ENCODE results near the gene UTS2R.
"Not testable (repeated sequence)": the region's sequence is repeated elsewhere in the genome, so short reads cannot be mapped to it uniquely, and the experiment has no call there.

UTS2R gene

DNA sequence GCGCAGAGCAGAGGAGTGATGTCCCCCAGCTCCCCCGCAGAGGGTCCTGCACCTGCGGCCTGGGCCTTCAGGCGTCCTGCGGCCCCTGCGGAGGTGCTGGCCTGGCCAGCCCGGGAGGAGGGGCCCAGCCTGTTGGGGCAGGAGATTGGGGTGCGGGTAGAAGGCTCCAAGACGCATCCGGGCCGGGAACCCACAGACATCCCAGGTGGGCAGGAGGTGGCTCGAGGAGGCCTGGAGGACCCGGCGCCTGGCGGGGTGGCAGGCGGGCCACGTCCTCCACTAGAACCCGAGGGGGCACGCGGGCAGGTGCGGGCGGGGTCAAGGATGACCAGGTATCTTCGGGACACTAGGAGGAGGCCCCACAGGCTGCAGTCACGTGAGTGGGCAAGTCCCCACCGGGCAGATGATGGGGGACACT, 37.4 kb upstream of the UTS2R start:
- DNase-seq: no peak
- no peak for ATAC-seq

DNA sequence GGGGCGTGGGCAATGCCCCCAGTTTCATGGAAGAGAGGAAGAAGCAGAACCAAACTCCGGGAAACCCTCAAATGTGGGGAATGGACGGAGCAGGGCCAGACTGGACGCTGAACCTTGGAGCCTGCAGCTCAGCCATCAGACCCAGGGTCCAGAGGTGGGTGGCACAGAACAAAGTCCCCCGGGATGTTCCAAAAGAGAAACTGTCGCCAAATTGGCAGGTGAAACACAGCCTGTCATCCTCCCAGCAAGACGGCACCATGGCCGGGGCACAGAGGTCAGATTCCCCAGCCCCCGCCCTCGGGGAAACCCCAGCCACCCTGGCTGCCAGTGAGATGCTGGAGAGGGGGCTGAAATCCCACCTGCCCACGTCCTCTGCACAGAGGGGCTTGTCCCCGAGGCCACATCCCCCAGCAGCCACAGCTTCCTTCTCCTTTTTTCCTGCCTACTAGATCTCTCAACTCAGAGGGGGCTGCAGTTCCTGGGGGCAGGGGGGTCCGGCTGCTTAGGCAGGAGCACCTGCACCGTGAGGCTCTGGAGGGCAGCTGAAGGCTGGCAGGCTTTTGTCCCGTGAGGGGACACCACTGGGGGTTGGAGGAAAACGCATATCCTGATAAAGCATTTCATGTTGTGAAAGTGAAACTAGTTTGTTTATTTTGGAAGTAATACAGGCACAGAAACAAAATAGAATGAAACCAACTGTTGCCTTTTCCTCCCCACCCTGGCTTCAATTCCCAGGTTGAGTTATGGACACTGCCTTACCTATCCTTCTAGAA, 36.8 kb upstream of the UTS2R start:
- ATAC-seq (no peak), DNase-seq (no peak)

DNA sequence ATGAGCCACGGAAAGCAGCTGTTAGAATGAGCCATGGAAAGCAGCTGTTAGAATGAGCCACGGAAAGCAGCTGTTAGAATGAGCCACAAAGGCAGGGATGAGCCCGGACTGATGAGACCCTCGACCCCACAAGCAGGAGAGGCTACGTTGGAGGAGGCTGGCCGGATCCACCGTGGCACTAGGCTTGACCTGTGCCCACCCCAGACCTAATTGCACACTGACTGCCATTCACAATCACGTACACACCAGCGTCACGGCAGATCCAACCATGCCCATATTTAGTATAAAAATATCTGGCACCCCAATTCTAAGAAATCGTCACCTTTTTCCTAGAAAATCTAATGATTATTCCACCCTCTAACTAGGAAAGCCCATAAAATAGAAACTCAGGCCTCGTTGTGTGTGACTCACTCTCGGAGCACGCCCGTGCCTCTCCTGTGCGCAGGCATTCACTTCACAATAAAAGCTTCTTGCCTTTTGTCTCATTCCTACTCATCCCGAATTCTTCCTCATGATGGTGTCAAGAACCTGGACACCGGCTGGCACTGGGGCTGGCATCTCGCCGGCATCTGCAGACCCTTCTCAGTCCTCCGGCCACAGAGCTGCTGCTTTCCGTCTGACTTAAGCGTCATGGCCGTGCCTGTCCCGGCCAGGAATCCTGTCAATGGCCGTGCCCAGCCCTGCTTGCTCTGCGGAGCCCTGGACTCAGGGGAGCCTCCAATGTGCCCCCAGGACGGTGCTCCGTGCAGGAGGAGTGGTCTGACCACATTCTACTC, 32.5 kb upstream of the UTS2R start:
- no peak for ATAC-seq

DNA sequence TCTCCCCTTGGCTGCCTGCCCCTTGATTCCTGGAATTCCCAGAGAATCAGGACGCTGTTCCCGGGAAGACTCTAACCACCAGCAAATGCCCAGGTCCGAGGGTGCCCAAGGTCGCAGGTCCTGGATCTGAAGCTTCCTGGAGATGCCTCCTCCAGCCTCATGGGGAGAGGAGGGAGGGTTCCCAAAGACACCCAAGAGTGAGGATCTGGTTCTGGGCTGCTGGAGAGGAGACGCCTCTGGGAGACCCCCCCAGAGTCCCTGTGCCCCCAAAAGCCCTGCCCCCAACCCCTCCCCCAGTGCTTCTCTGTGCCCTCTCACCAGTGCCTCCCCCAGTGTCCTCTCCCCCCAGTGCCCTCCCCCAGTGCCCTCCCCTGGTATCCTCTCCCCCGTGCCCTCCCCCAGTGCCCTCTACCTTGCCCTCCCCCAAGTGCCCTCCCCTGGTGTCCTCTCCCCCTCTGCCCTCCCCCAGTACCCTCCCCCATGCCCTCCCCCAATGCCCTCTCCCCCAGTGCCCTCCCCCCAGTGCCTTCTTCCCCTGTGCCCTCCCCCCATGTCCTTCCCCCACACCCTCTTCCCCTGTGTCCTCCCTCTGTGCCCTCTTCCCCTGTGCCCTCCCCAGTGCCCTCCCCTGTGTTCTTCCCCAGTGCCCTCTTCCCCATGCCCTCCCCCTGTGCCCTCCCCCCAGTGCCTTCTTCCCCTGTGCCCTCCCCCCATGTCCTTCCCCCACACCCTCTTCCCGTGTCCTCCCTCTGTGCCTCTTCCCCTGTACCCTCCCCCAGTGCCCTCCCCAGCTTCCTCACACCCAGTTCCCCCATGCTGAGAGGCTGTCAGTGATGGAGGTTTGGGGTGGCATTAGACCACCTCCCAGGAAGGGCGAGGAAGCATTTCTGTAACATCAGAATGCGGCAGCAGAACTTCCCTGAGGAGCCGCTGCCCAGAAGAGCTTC, 31.7 kb upstream of the UTS2R start:
- no peak for ATAC-seq
- no peak for DNase-seq

More for the DNA sequence above, 32.5 kb upstream of the UTS2R start:
- DNase-seq: no peak

DNA sequence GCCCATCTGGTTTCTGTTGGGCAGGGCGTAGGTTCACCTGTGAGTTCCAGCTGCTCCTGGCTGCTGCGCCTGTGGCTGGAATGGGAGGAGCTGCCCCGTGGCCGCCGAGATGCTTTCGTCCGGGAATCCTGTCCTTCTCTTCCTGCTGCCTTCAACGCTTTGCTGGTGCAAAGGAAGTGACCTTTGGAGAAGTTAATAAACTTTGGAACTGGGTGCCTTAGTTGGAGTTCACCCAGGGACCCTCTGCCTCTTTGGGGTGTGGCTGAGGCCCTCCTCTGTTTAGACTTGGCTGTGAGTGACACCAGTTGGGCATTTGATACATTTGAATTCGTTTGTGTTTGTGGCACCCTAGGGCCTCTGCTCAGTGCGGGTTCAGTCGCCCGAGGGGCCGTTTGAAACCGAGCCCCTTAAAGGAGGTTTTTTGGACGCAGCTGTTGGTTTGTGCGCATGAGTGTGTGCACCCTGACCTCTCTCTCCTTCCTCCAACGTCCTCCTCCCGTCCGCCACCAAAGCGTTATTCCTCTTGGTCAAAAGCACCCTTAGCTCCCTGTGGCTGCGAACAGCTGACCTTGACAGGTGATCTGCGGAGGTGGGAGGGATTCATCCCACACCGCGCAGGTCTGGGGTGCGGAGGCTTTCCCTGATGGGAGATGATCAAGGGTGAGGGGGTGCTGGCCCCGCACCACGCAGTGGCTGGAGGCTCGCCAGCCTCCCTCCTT, 29.0 kb upstream of the UTS2R start:
- ATAC-seq: no peak
- no peak for DNase-seq

DNA sequence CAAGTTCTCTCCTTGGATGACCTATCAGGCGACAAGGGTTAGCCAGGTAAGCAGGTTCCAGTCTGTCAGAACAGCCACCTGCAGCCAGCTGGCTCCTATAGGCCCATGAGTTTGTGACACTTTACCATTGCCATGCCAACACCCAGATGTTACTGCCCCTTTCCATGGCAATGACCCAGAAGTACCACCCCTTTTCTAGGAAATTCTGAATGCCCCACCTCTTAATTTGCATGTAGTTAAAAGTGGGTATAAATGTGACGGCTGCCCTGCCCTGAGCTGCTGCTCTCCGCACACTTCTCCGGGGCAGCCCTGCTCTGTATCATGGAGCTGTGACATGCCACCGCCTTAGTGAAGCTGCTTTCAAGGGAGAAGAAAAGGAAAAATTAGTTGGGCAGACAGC, 28.0 kb upstream of the UTS2R start:
- ATAC-seq (no peak), DNase-seq (no peak)

DNA sequence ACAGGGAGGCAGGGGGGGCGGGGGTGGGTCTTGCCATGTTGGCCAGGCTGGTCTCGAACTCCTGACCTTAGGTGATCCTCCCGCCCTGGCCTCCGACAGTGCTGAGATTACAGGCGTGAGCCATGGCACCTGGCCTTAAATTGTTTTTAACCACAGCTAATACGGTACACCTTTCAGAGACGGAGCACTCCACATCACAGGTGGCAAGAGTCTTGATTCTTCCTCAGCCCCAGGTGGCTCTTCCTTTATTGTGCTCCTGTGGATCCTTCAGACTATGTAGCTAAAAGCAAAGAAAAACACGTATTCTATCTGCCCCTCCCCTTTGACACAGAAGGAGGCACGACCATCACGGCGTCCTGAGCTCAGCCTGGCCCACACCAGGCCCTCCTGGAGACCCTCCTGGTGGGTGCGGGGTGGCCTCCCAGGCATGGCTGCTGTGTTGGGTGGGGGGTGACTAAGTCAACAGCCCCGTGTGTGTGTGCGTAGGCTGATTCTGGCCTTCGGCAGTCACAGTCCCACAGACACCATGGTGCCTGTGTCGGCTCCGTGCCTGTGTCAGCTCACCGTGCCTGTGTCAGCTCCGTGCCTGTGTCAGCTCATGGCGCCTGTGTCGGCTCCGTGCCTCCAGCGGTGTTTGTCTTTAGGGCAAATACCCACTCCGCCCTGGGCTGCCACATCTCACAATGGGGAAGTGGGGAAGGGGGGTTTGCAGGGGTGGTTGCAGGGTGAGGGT, 27.2 kb upstream of the UTS2R start:
- ATAC-seq (no peak), DNase-seq (no peak)

DNA sequence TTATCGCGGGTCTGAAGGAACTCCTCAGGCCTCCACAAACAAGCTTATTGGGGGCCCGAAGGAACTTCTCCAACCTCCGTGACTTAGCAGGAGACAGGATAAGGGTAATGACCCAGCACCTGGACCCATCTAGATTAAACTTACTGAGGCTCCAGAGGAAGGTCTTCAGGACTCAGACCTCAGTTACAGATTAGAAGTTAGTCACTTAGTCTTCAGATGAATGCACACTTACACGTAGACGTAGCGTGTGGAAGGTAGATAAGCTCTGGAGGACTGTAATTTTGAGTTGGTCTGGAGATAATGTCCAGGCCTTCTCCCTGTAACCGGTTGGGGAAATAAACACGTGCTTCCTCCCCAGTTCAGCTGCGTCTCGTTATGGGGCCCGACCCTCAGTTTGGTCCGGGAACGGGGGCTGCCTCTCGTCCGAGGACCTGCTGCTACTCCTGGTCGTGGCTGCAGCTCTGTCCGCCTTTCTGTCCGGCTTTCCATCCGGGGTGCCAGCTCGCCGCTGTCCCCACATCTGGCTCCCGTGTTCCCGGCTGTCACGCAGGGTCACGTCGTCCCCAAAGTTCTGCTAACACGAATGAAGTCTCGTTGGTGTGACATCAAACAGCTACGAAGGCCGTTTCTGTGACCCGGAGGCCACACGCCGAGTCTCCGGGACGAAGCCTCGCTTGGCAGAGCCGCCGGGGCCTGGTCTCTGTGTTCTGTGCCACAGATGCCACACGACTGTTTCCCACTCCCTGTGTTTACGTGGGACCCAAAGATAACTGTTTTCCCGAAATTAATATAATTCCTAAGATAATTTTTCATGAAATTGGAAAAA, 26.2 kb upstream of the UTS2R start:
- no peak for ATAC-seq
- DNase-seq: no peak

DNA sequence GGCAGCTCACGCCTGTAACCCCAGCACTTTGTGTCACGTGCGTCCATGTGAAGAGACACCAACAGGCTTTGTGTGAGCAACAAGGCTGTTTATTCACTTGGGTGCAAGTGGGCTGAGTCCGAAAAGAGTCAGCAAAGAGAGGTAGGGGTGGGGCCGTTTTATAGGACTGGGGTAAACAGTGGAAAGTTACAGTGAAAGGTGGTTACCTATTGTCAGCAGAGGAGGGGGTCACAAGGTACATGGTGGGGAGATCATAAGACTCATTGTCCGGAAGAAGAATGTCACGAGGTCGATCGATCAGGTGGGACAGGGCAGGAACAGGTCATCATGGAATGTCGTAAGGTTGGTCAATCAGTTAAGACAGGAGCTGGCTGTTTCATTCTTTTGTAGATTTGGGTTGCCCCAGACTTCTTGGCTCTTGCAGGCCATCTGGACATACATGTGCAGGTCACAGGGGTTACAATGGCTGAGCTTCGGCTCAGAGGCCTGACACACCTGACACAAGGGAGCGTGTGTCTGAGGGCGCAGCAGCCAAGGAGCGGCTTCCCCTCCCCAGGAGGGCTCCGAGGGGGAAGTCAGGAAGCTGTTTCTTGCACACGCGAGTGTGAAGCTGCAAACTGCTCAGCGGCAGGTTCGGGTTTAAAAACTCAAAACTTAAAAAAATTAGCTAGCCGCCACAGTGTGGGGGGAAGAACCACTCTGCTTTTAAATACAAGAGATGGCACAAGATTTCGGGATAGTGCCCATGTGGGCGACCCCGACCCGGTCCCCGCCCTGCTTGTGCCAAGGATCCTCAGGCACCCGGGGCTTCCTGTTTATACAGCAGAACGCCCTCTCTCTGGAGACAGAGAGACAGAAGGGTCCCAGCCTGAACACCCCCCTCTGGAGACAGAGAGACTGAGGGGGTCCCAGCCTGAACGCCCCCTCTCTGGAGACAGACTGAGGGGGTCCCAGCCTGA, 24.9 kb upstream of the UTS2R start:
- ATAC-seq (no peak), DNase-seq (no peak)

DNA sequence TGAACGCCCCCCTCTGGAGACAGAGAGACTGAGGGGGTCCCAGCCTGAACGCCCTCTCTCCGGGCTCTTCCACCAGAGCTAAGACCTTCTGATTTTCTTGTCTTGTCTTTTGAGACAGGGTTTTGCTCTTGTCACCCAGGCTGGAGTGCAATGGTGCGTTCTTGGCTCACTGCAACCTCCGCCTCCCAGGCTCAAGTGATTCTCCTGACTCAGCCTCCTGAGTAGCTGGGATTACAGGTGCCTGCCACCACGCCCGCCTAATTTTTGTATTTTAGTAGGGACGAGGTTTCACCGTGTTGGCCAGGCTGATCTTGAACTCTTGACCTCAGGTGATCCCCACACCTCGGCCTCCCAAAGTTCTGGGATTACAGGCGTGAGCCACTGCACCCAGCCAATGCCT, 23.6 kb upstream of the UTS2R start:
- ATAC-seq, DNase-seq: not testable (repeated sequence)

DNA sequence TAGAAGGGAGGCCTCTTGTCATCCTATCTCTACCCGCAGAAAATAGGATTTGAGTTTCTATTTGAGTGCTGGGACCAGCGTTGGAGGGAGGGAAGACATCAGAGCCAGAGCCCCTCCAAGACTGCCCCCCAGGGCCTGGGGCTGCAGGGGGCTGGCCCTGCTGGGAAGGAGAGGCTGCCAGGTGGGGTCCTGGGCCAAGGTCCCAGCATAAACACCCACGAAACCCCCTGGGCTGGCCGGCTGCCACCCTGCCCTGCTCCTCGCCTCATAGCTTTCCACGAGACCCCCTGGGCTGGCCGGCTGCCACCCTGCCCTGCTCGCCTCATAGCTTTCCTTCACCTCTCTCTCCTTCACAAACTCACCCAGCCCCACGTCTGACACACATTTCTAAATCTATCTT, 23.1 kb upstream of the UTS2R start:
- no peak for ATAC-seq
- no peak for DNase-seq

DNA sequence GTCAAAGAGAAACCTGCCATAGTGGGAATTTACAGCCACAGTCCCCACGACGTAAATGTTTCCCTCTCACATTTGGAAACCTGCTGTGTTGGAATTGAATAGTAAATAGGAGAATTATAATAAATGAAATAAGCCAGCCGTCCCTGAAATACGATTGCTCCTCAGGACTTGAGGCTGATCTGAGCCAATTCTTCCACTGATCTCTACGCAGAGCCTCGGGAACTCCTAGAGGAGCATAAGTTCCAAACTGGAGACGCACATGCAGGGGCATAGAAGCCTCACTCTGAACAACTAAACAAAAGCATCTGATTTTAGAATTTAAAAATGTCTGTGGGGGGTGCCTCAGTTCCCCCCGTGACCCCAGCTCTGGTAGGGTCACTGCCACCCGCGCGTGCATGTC, 22.7 kb upstream of the UTS2R start:
- no peak for ATAC-seq
- no peak for DNase-seq

DNA sequence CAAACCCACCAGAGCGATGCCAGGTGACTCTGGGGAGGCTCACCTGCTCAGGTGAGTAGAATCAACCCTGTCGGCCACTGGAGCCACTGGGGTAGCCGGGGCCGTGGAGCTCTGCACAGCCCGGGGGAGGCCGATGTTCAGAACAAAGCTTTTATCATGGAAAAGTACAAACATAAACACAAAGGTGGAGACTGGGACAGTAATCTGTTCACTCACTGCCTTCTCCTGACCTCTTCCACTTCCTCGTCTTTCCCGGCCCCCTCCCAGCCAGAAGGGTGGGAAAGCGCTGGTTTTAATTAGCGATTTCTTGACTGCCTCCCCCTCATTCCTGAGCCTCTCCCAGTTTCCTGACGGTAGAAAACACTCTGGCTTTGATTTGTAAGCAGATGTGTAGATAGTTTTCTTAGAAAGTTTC, 22.3 kb upstream of the UTS2R start:
- ATAC-seq (no peak), DNase-seq (no peak)

DNA sequence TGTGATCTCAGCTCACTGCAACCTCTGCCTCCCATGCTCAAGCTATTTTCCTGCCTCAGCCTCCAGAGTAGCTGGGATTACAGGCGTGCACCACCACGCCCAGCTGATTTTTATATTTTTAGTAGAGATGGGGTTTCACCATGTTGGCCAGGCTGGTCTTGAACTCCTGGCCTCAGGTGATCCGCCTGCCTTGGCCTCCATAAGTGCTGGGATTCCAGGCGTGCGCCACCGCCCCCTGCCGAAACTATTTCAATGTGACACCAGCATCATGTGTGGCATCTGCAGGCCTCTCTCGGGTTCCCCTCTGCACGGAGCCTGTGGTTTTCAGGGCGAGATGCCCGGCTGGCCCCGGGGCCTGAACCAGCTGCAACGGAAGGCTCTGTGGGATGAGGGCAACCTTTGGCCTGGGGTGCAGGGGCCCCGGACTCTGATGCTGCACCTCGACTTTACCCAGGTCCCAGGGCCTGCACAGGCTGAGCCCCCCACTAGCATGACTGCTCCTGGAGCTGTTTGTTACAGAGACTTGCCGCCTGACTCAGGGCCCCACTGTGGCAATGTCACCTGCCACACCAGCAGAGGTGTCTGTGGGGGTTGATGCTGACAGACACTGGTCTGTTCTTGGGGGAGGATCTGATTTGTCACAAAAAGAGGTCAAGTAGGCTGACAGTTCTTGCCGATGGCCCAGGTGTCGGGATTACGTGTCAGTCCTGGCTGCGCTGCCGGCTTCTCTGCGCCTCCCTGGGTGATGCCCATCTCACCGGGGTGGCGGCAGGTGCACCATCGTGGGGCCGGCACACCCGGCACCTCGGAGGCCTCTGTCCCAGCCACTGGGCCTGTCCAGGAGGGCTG, 21.2 kb upstream of the UTS2R start:
- ATAC-seq: peak; percentile 38
- peak; percentile 65 for DNase-seq

DNA sequence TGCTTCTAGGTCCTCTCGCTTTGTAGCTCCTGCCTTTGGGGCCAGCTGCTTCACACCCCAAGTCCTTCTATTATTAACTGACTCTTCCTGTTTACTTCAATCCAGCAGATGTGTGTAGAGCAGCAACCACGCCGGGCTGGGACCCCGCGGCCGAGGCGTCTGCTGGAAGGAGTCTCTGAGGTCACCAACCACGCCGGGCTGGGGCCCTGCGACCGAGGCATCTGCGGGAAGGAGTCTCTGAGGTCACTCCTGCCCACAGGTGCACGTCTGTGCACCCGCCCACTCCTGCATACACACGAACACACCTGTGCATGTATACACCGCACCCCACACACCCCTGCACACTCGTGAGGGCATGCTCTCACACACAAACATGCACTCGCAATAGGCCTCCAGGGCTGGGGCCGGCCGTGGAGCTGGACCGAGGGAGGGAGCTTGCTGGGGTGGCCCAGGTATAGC, 20.3 kb upstream of the UTS2R start:
- DNase-seq: no peak
- ATAC-seq: no peak

DNA sequence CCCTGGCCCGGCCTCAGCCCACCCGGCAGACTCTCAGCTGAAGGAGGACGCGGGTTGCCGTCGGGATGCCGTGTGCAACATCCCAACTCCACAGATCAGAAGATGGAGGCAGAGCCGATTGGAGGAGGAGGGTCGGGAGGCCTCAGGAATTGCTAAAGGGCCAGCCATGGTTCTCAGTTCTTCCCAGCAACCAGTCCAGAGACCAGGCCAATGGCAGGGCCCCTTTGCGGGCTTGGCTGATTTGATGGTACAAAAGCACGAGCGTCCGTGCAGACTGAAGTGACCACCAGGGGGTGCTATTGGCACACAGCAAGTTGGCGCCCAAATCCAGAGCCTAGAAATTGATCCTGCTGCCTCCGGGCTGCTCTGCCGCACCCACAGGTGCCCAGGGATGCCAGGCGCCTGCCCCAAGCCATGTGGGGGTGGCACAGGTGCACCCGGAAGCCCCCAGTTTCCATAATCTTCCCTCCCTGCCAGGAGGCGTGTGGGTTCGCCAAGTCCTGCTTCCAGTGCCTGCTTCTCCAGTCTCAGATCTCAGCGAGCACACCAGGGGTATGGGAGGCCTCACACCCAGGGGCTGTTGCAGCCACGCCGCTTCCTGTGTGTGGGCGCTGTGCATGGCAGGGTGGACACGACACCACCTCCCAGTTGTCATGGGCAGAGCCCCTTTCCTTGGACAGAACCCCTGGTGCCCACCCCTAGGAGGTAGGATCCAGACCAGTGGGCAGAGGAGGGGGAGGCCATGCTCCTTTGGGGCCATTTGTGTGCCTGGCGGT, 19.7 kb upstream of the UTS2R start:
- peak; percentile 86 for DNase-seq
- ATAC-seq: peak; percentile 74

DNA sequence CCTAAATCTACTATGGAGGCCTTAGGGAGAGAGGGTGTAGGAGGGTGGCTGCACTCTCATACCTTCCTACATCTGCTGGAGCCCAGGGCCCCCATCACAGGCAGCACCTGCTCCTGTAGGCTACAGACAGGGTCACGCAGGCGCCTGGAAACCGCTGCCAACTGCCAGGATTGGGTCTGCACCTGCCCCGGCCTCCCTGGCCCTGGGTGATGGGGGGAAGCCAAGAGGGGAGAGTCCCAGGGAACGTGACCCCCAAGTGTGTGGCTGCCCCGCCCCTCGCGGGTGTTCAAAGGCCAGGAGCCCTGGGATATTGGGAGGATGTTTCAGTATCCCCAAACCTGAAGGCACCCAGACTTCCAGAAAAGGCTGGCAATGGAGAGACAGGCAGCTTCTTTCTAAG, 18.1 kb upstream of the UTS2R start:
- ATAC-seq (no peak), DNase-seq (no peak)
